ENCODE data around the gene DENND11.
A peak's percentile ranks its signal among the peaks of the same experiment; 100 is the strongest.
"Not testable (repeated sequence)": the region's sequence is repeated elsewhere in the genome, so short reads cannot be mapped to it uniquely, and the experiment has no call there.

DENND11 gene

DNA sequence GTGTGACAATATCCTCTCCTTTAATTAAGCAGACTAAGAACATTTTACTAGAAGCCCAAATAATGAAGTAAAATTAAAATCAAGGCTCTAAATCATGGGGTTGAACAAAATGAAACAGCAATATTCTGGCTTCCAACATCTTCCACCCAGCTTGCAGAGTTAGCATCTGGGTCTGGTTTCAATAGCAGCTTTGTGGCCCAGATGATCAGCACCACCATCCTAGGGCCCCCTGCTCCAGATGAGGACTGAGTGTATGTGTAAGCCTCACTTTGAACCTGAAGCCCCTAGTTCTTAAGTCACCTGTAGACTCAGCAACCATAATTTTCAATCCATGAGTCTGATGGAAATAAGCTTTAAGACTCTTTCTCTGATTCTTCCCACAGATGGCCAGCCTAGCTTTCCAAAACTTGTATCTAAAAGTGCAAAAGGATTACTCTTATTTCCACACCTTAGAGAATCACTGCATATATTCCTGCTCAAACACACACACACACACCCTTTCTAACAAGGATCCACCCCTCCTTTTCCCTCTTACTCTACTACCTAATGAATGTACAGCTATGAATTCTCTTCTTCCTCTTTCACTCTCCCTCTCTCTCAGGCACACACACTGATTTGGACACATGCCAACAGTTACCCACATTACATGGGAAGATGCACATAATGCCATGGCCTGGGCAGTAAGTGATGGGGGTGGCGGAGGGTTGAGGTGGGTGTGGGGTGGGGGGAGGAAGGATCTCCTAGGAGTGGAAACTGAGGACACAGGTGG lies 3.5 kb downstream of the DENND11 start:
- no peak for DNase-seq (ENCODE audit: low spot score in 2 of 2)
- no peaks in the 10 kb centered on the region for H3K9me3 Mint-ChIP-seq
- peaks cover 23% of the 10 kb centered on the region for H3K36me3 Mint-ChIP-seq
- no peak overlapping the region for H3K4me3 Mint-ChIP-seq
- no peak for ATAC-seq
- H3K4me1 Mint-ChIP-seq: peaks cover 52% of the 10 kb centered on the region
- H3K27ac Mint-ChIP-seq: no peak overlapping the region

DNA sequence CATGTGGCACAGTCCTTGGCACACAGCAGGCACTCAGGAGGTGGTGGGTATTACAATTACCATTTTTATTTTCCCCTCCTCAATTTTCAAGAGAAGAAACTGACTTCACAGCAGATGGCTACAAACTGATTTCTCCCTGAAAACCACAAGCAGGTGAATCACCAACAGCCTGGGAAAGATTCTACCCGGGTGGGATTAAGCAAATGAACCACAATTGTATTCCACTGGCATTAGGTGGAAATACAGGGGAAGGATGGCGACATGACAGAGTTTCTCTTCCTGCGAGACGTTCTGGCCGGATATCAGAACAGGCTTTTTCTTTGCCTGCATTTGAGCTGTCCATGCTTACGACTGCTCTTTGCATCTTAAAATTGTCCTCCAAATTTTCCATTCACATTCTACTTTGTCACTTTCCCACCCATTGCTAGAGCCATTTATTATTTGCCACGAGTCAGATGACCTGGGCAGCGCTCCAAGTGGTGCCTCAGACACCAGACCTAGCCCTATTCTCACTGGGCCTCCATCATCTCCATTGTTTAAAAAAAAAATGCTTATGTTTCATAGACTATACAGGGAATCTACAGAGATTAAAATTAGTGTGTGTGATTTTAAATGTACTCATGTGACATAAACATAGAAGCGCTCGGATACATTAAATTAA lies 4.6 kb downstream of the DENND11 start:
- no peak for ATAC-seq
- H3K4me3 Mint-ChIP-seq: no peak overlapping the region
- H3K9me3 Mint-ChIP-seq: no peaks in the 10 kb centered on the region
- H3K36me3 Mint-ChIP-seq: peaks cover 23% of the 10 kb centered on the region
- no peak overlapping the region for H3K27ac Mint-ChIP-seq
- DNase-seq (ENCODE audit: low spot score in 2 of 2): no peak
- H3K4me1 Mint-ChIP-seq: peaks cover 57% of the 10 kb centered on the region

GRCh38 chr7:141696348-141696747 lies 5.6 kb downstream of the DENND11 start:
- H3K27ac Mint-ChIP-seq: peak overlapping the region; percentile 27
- peaks cover 57% of the 10 kb centered on the region for H3K4me1 Mint-ChIP-seq
- H3K4me3 Mint-ChIP-seq: no peak overlapping the region
- ATAC-seq (no peak), DNase-seq (ENCODE audit: low spot score in 2 of 2) (no peak)
- no peaks in the 10 kb centered on the region for H3K9me3 Mint-ChIP-seq
- peaks cover 23% of the 10 kb centered on the region for H3K36me3 Mint-ChIP-seq

- no peak for ATAC-seq
- DNase-seq (ENCODE audit: low spot score in 2 of 2): no peak
- no peak overlapping the region for H3K4me3 Mint-ChIP-seq
- H3K9me3 Mint-ChIP-seq: no peaks in the 10 kb centered on the region
- peaks cover 20% of the 10 kb centered on the region for H3K36me3 Mint-ChIP-seq
- no peak overlapping the region for H3K27ac Mint-ChIP-seq
- H3K4me1 Mint-ChIP-seq: peaks cover 54% of the 10 kb centered on the region
Observed at GRCh38 chr7:141695803-141696289, 6.1 kb downstream of the DENND11 start.

DNA sequence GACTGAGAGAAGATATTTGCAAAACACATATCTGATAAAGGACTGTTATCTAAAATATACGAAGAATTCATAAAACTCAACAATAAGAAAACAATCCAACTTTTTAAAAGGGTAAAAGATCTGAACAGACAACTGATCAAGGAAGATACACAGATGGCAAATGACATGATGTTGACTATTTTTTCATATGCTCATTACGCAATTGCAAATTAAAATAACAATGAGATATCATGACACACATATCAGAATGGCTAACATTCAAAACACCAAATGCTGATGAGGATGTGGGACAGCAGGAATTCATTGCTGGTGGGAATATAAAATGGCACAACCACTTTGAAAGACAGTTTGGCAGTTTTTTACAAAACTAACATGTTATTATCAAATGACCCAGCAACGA lies 8.9 kb downstream of the DENND11 start:
- DNase-seq (ENCODE audit: low spot score in 2 of 2): no peak
- H3K9me3 Mint-ChIP-seq: no peaks in the 10 kb centered on the region
- no peak overlapping the region for H3K27ac Mint-ChIP-seq
- H3K4me3 Mint-ChIP-seq: no peak overlapping the region
- ATAC-seq: no peak
- H3K36me3 Mint-ChIP-seq: peaks cover 12% of the 10 kb centered on the region
- peaks cover 43% of the 10 kb centered on the region for H3K4me1 Mint-ChIP-seq

DNA sequence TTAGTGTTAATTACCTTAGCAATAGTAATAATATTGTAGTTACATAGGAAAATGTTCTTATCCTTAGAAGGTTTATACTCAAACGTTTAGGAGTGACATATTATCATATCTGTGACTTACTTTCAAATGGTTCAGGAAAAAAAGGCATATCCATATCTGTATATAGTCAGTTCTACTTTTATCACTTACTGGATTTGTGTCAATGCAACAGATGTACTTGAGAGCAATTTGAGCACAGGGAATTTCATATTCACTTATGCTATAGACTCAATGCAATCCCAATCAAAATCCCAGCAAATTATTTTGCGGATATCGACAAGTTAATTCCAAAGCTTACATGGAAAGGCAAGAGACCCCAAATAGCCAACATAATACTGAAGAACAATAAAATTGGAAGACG lies 10.0 kb downstream of the DENND11 start:
- Mint-ChIP-seq H3K36me3 (peaks cover 6% of the 10 kb centered on the region), H3K4me1 (peaks cover 38% of the 10 kb centered on the region), H3K9me3 (no peaks in the 10 kb centered on the region)

DNA sequence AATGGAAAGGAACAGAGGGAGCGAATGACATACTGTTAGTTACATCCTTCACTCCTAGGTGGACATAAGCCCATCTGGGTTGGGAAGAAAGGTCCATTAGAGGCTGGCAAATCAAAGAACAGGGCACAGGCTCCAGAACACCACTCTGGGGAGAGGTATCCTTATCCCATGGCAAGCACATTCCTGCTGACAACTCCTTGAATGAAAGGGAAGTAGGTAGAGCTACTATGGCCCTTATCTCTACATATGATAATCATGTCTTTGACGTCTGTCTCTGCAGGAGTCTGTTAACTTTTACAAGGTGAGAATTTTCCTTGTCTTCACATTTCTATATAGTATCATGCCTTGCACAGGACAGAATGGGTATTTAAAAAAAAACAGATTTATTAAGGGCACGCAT lies 10.4 kb downstream of the DENND11 start:
- Mint-ChIP-seq H3K4me3 (no peak overlapping the region), H3K27ac (no peak overlapping the region), H3K4me1 (peaks cover 38% of the 10 kb centered on the region), H3K36me3 (peaks cover 6% of the 10 kb centered on the region), H3K9me3 (no peaks in the 10 kb centered on the region)
- DNase-seq (ENCODE audit: low spot score in 2 of 2) (no peak), ATAC-seq (no peak)

More for the DNA sequence above, 10.0 kb downstream of the DENND11 start:
- ATAC-seq: no peak
- Mint-ChIP-seq H3K4me3 (no peak overlapping the region), H3K27ac (no peak overlapping the region)
- no peak for DNase-seq (ENCODE audit: low spot score in 2 of 2)

- H3K4me1 Mint-ChIP-seq: peaks cover 26% of the 10 kb centered on the region
- not testable (repeated sequence) for DNase-seq (ENCODE audit: low spot score in 2 of 2); H3K9me3 Mint-ChIP-seq; ATAC-seq; H3K4me3 Mint-ChIP-seq
- peaks cover 12% of the 10 kb centered on the region for H3K36me3 Mint-ChIP-seq
- peak overlapping the region; percentile 0 for H3K27ac Mint-ChIP-seq
Observed at GRCh38 chr7:141689072-141689825, 12.7 kb downstream of the DENND11 start.

GRCh38 chr7:141688043-141688442 lies 13.9 kb downstream of the DENND11 start:
- Mint-ChIP-seq H3K9me3 (no peaks in the 10 kb centered on the region), H3K4me3 (no peak overlapping the region), H3K27ac (no peak overlapping the region), H3K36me3 (peaks cover 20% of the 10 kb centered on the region), H3K4me1 (peaks cover 25% of the 10 kb centered on the region)
- ATAC-seq: no peak
- no peak for DNase-seq (ENCODE audit: low spot score in 2 of 2)

GRCh38 chr7:141686670-141687069 lies 15.3 kb downstream of the DENND11 start:
- Mint-ChIP-seq H3K4me1 (peaks cover 22% of the 10 kb centered on the region), H3K27ac (no peak overlapping the region), H3K36me3 (peaks cover 33% of the 10 kb centered on the region), H3K4me3 (no peak overlapping the region), H3K9me3 (no peaks in the 10 kb centered on the region)
- DNase-seq (ENCODE audit: low spot score in 2 of 2) (no peak), ATAC-seq (no peak)

- Mint-ChIP-seq H3K4me1 (peaks cover 22% of the 10 kb centered on the region), H3K27ac (no peak overlapping the region), H3K36me3 (peaks cover 33% of the 10 kb centered on the region), H3K9me3 (no peaks in the 10 kb centered on the region), H3K4me3 (no peak overlapping the region)
- ATAC-seq (no peak), DNase-seq (ENCODE audit: low spot score in 2 of 2) (no peak)
Observed at GRCh38 chr7:141686074-141686473, 15.9 kb downstream of the DENND11 start.

- DNase-seq (ENCODE audit: low spot score in 2 of 2): no peak
- ATAC-seq: no peak
- Mint-ChIP-seq H3K36me3 (peaks cover 33% of the 10 kb centered on the region), H3K9me3 (no peaks in the 10 kb centered on the region), H3K27ac (no peak overlapping the region), H3K4me1 (peaks cover 25% of the 10 kb centered on the region), H3K4me3 (no peak overlapping the region)
Observed at GRCh38 chr7:141685285-141686023, 16.5 kb downstream of the DENND11 start.

DNA sequence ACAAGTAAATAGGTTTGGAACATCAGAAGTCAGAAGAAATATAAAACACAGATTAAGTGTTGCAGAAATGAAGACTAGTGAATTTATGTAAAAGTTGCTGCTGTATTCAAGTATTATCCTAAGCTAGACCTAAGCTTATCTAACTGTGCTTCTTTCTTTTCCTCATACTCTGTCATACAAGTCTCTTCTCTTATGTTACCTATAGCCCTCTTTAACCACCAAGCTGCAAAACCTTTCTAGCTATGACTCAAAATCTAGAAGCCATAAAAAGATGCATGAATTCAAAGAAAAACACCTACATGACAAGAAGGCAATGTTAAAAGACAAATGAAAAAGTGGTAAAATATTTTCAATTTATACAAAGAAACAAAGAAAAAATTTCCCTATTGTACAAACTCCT lies 23.0 kb downstream of the DENND11 start:
- peaks cover 7% of the 10 kb centered on the region for H3K4me1 Mint-ChIP-seq
- peak; percentile 91 for ATAC-seq
- no peak for DNase-seq (ENCODE audit: low spot score in 2 of 2)
- no peaks in the 10 kb centered on the region for H3K9me3 Mint-ChIP-seq
- no peak overlapping the region for H3K4me3 Mint-ChIP-seq
- no peak overlapping the region for H3K27ac Mint-ChIP-seq
- H3K36me3 Mint-ChIP-seq: peaks cover 38% of the 10 kb centered on the region

GRCh38 chr7:141676618-141677017 lies 25.3 kb downstream of the DENND11 start:
- H3K9me3 Mint-ChIP-seq: no peaks in the 10 kb centered on the region
- peaks cover 17% of the 10 kb centered on the region for H3K36me3 Mint-ChIP-seq
- ATAC-seq (no peak), DNase-seq (ENCODE audit: low spot score in 2 of 2) (no peak)
- no peak overlapping the region for H3K27ac Mint-ChIP-seq
- no peak overlapping the region for H3K4me3 Mint-ChIP-seq
- H3K4me1 Mint-ChIP-seq: peaks cover 7% of the 10 kb centered on the region

Data from stimulated activated effector memory CD8-positive, alpha-beta T cell treated with anti-CD3 and anti-CD28 coated beads, Interleukin-12 subunit alpha, Interleukin-12 subunit beta, amount 100 ng/mL, for 72 hours (primary cell).